HEK293 (cell line): ENCODE data around the gene STAT2.

Experiments used
- CTCF ChIA-PET: fragments of 350-600 bp; formaldehyde crosslinking; extraction: SDS; loops from one replicate; lab custom pipeline; 2021; ENCODE audit warnings: antibody characterized with exemption; lab: Yijun Ruan, JAX
- POLR2A ChIA-PET: fragments of 300-600 bp; formaldehyde crosslinking; extraction: SDS; loops from one replicate; lab custom pipeline; 2020; ENCODE audit warnings: antibody characterized with exemption, inconsistent platforms; lab: Yijun Ruan, JAX
- H3K27ac ChIP-seq: fragments of 200-500 bp; sonication (Bioruptor generic); 2 replicates; pipeline ENCODE4 v1.5.1; 2014; ENCODE audit warnings: low read depth, low read length, control low read depth, inconsistent platforms; ENCODE audit errors: extremely low read depth
- H3K36me3 ChIP-seq, 2 experiments: fragments of 200-500 bp in 1 of 2; sonication (Bioruptor generic) in 1 of 2; 1 replicate in 1 of 2; 2 replicates in 1 of 2; pipeline ENCODE4 v1.5.1; 2014 to 2017; ENCODE audit warnings: inconsistent platforms in 2 of 2, low read length in 2 of 2; ENCODE audit not compliant: control insufficient read depth in 2 of 2, insufficient read depth in 1 of 2
- H3K4me1 ChIP-seq: fragments of 200-500 bp; sonication (Bioruptor generic); 2 replicates; pipeline ENCODE4 v1.5.1; 2014; ENCODE audit warnings: mild to moderate bottlenecking, low read length, inconsistent platforms; ENCODE audit not compliant: control insufficient read depth, insufficient read depth
- H3K4me3 ChIP-seq: 2 replicates; pipeline ENCODE4 v1.5.1; 2011; ENCODE audit warnings: low read depth, mild to moderate bottlenecking, control low read depth, low read length, moderate library complexity
- H3K9me3 ChIP-seq: fragments of 200-500 bp; sonication (Bioruptor generic); 2 replicates; pipeline ENCODE4 v1.5.1; 2014; ENCODE audit warnings: low read depth, low read length, inconsistent platforms; ENCODE audit not compliant: control insufficient read depth, insufficient read depth
- GFI1B ChIP-seq: fragments of 450-650 bp; formaldehyde crosslinking; IDR thresholded peaks from 2 replicates; pipeline ENCODE4 v1.5.1; 2016; ENCODE audit warnings: missing biosample characterization, missing genetic modification characterization
- GLI2 ChIP-seq: fragments of 450-650 bp; formaldehyde crosslinking; IDR thresholded peaks from 2 replicates; pipeline ENCODE4; 2017; ENCODE audit warnings: missing biosample characterization, missing genetic modification characterization, low read depth, borderline replicate concordance
- KLF8 ChIP-seq: fragments of 450-650 bp; formaldehyde crosslinking; IDR thresholded peaks from 2 replicates; pipeline ENCODE4 v1.5.1; 2016; ENCODE audit warnings: missing biosample characterization, missing genetic modification characterization
- RBAK ChIP-seq: fragments of 450-650 bp; formaldehyde crosslinking; IDR thresholded peaks from 2 replicates; pipeline ENCODE4 v1.5.1; 2016; ENCODE audit warnings: missing biosample characterization, missing genetic modification characterization
- ZBTB17 ChIP-seq: fragments of 450-650 bp; formaldehyde crosslinking; IDR thresholded peaks from 2 replicates; pipeline ENCODE4 v1.5.1; 2016; ENCODE audit warnings: missing biosample characterization, missing genetic modification characterization
- ZBTB44 ChIP-seq: fragments of 450-650 bp; IDR thresholded peaks from 2 replicates; pipeline ENCODE4 v1.5.1; 2018; ENCODE audit warnings: missing biosample characterization, mild to moderate bottlenecking, missing genetic modification characterization
- ZBTB48 ChIP-seq: fragments of 450-650 bp; formaldehyde crosslinking; IDR thresholded peaks from 2 replicates; pipeline ENCODE4 v1.5.1; 2016; ENCODE audit warnings: missing biosample characterization, missing genetic modification characterization
- ZIC2 ChIP-seq: fragments of 450-650 bp; formaldehyde crosslinking; IDR thresholded peaks from 2 replicates; pipeline ENCODE4 v1.5.1; 2016; ENCODE audit warnings: missing biosample characterization, missing genetic modification characterization
- ZNF169 ChIP-seq: fragments of 450-650 bp; formaldehyde crosslinking; IDR thresholded peaks from 2 replicates; pipeline ENCODE4 v1.5.1; 2016; ENCODE audit warnings: missing biosample characterization, missing genetic modification characterization
- ZNF221 ChIP-seq: fragments of 450-650 bp; formaldehyde crosslinking; IDR thresholded peaks from 2 replicates; pipeline ENCODE4 v1.5.1; 2017; ENCODE audit warnings: missing biosample characterization, missing genetic modification characterization, borderline replicate concordance
- ZNF26 ChIP-seq: fragments of 450-650 bp; formaldehyde crosslinking; IDR thresholded peaks from 2 replicates; pipeline ENCODE4 v1.5.1; 2016; ENCODE audit warnings: missing biosample characterization, missing genetic modification characterization
- ZNF48 ChIP-seq: fragments of 450-650 bp; formaldehyde crosslinking; IDR thresholded peaks from 2 replicates; pipeline ENCODE4 v1.5.1; 2016; ENCODE audit warnings: missing biosample characterization, missing genetic modification characterization
- ZNF510 ChIP-seq: fragments of 450-650 bp; formaldehyde crosslinking; IDR thresholded peaks from 2 replicates; pipeline ENCODE4 v1.5.1; 2018; ENCODE audit warnings: mild to moderate bottlenecking, missing genetic modification characterization, missing biosample characterization; ENCODE audit not compliant: insufficient replicate concordance
- ZNF837 ChIP-seq: fragments of 450-650 bp; formaldehyde crosslinking; IDR thresholded peaks from 2 replicates; pipeline ENCODE4 v1.5.1; 2016; ENCODE audit warnings: missing biosample characterization, missing genetic modification characterization
- TF ChIP-seq, protein P1 (sequence below): fragments of 450-650 bp; formaldehyde crosslinking; IDR thresholded peaks from 2 replicates; pipeline ENCODE4 v1.5.1; 2016; ENCODE audit warnings: missing biosample characterization, missing genetic modification characterization
- TF ChIP-seq, protein P2 (sequence below): fragments of 450-650 bp; formaldehyde crosslinking; IDR thresholded peaks from 2 replicates; pipeline ENCODE4 v1.5.1; 2016; ENCODE audit warnings: missing biosample characterization, missing genetic modification characterization

STAT2 gene

GRCh38 chr12:56298828-56299227 lies 61.1 kb downstream of the STAT2 start:
- Histone ChIP-seq H3K9me3 (no peaks in the 10 kb centered on the region), H3K4me1 (peaks cover 4% of the 10 kb centered on the region; the same call in 1 of the 2 replicates), H3K27ac (peak overlapping the region; percentile 89; the same call in 1 of the 2 replicates)
- ChIA-PET POLR2A (interaction anchor here (1.0 to 2.8 kb wide), 6 partner anchors 13 to 181 kb away, joined by 3 to 13 read pairs (median 6); partner anchors contain the start of genes RNF41, STAT2 and ZC3H10), CTCF (interaction anchor here (0.9 to 2.6 kb wide), 5 partner anchors 10 to 197 kb away, joined by 3 to 6 read pairs (median 4); partner anchors contain the start of gene ANKRD52)
- 0 out of 2 replicates have a peak, but pooled peaks have one; percentile 11 for TF ChIP-seq ZIC2 (tag by site-specific recombination)
- TF ChIP-seq KLF8 (tag by site-specific recombination) = no peak
- TF ChIP-seq, all 188 proteins: peak for 1
- peak overlapping the region; percentile 92 for H3K4me3 ChIP-seq
- H3K36me3 ChIP-seq = peaks cover 21 to 46% of the 10 kb centered on the region in 2 experiments; a peak in 2 of 3 replicates

- peaks cover 17 to 52% of the 10 kb centered on the region in 2 experiments; a peak in 2 of 3 replicates for H3K36me3 ChIP-seq
- POLR2A ChIA-PET = interaction anchor here (0.6 to 0.9 kb wide), 2 partner anchors 10 to 63 kb away, joined by 3 to 7 read pairs; partner anchors contain the start of gene STAT2
- no peak overlapping the region for H3K27ac ChIP-seq
- TF ChIP-seq, protein P1, sequence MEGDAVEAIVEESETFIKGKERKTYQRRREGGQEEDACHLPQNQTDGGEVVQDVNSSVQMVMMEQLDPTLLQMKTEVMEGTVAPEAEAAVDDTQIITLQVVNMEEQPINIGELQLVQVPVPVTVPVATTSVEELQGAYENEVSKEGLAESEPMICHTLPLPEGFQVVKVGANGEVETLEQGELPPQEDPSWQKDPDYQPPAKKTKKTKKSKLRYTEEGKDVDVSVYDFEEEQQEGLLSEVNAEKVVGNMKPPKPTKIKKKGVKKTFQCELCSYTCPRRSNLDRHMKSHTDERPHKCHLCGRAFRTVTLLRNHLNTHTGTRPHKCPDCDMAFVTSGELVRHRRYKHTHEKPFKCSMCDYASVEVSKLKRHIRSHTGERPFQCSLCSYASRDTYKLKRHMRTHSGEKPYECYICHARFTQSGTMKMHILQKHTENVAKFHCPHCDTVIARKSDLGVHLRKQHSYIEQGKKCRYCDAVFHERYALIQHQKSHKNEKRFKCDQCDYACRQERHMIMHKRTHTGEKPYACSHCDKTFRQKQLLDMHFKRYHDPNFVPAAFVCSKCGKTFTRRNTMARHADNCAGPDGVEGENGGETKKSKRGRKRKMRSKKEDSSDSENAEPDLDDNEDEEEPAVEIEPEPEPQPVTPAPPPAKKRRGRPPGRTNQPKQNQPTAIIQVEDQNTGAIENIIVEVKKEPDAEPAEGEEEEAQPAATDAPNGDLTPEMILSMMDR = no peak
- TF ChIP-seq ZBTB48 = no peak
- no peak for TF ChIP-seq ZNF221 (tag by site-specific recombination)
- TF ChIP-seq, protein P2, sequence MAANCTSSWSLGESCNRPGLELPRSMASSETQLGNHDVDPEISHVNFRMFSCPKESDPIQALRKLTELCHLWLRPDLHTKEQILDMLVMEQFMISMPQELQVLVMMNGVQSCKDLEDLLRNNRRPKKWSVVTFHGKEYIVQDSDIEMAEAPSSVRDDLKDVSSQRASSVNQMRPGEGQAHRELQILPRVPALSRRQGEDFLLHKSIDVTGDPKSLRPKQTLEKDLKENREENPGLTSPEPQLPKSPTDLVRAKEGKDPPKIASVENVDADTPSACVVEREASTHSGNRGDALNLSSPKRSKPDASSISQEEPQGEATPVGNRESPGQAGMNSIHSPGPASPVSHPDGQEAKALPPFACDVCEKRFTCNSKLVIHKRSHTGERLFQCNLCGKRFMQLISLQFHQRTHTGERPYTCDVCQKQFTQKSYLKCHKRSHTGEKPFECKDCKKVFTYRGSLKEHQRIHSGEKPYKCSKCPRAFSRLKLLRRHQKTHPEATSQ = no peak
- no peak for TF ChIP-seq GFI1B (tag by site-specific recombination)
- no peak for TF ChIP-seq ZNF26 (tag by site-specific recombination)
- TF ChIP-seq ZNF510 (tag by site-specific recombination) = no peak
- TF ChIP-seq GLI2 (tag by site-specific recombination) = no peak
- TF ChIP-seq ZNF48 (tag by site-specific recombination) = no peak
- TF ChIP-seq RBAK (tag by site-specific recombination) = no peak
- no peak for TF ChIP-seq ZNF837
- no peak for TF ChIP-seq ZNF169 (tag by site-specific recombination)
- TF ChIP-seq ZBTB17 = no peak
- TF ChIP-seq ZBTB44 (tag by site-specific recombination) = no peak
- no peak overlapping the region for H3K4me3 ChIP-seq
- CTCF ChIA-PET = interaction anchor here (0.6 to 2.6 kb wide), 6 partner anchors 9 to 339 kb away, joined by 3 to 5 read pairs (median 3); no protein-coding TSS in a partner anchor
- H3K4me1 ChIP-seq = peaks cover 4% of the 10 kb centered on the region; the same call in 1 of the 2 replicates
- H3K9me3 ChIP-seq = no peaks in the 10 kb centered on the region
These were observed 62.5 kb downstream of the STAT2 start for GRCh38 chr12:56297400-56297799.
